Fibroblast of peridontal ligament (primary cell): ENCODE results near the gene DDX55.

Experiments used
- DNase-seq: peaks from one replicate; pipeline ENCODE4 v3.0.0-alpha.2; 2010; ENCODE audit errors: extremely low read depth

Gene DDX55

DNA sequence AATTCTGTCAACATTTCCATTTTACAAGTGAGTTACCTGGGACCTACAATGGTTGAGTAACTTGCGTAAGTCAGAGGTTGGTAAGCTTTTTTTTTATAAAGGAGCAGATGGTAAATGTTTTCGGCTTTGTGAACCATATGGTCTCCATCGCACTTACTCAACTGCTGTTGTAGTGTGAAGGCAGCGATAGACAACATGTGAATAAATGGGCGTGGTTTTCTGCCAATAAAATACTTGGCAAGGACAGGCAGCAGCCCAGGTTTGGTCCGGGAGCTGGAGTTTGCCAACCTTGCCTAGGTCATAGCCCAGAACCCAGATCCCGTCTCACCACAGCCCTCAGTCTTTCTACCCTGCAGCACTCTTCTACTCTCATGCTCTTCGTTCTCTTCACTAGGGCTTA lies 6.3 kb downstream of the DDX55 start:
- no peak for DNase-seq

DNA sequence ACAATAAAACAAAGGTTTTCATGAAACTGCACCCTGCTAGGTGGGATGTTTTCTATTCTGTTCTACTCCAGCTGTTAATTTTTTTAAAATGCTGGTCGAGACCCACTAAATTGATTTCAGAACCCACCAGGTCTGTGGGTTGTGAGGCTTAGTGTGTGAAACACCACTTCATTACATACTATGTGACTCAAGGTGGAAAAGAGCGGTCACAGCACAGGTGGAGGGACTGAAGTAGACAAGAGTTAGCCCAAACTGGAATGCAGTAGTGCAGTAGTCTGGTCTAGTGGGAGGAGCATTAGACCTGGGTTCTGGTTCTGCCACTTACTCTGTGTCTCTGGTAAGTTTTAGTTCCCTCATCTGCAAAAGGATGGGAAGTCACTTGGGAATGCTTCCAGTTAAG lies 12.2 kb downstream of the DDX55 start:
- DNase-seq = no peak

DNA sequence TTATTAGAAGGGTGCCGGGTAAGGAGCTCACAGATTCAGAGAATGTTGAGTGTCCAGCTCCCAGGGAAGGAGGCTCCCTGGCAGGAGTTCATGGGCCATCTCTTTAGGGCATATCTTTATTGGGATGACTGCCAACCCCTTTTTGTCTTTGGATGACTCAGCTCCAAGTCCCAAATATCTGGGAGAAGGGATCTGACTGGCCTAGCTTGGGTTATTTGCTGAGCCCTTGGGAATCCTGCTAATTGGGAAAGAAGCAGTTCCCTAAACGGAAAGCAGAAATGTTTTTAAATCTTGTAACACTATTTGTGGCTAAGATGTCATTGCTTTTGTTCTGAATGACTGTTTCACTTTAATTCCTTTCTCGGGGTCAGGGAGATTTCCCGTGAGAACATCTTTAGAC lies 12.6 kb downstream of the DDX55 start:
- DNase-seq = peak; percentile 85

DNA sequence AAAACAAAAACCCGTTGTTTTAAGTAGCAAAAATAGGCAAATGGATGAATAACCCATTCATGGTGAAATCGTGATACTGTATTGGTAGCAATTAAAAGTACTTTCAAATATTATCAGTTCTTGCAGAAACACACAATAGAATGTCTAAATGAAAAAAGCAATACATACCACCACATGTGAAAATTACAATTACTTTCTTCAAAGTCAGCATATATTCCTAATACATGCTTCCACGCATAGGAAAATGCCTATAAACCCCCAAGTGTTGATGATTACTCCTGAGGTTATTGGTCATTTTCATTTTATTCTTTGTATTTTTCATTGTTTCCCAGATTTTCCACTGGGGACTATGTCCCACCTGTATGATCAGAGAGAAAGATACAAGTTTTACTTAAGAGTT lies 15.2 kb downstream of the DDX55 start:
- DNase-seq = no peak

DNA sequence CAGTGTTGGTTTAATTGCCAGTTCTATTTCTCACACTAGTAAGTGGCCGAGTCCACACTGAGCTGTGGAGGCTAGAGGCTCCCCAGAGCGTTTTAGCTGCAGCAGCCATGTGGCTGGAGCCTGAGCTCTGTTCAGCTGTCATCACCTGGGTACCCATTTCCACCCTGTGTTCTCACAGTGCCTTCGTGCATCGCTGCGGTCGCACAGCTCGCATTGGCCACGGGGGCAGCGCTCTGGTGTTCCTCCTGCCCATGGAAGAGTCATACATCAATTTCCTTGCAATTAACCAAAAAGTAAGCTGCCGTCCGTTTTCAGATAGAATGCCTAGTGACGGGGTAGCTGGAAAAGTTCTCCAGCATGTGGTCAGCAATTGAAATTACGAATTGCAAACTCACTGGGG lies 15.7 kb downstream of the DDX55 start:
- DNase-seq = no peak

DNA sequence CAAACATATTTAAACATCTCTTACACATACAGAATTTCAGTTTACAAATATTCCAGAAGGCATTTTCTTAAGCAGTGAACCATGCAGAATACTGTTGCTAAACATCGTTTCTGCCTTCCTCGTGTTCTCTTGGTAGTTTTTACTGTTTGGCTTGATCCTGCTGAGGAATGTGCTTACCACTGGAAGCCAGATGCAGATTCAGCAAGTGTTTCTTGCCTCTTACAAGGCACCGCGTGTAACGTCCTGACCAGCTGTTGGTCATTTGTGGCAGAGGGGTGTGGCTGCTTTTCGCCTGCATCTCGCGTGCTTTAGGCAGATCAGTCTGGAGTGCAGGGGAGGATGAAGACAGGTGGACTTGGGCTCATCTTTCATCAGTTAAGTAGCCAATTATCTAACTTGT lies 19.2 kb downstream of the DDX55 start:
- peak; percentile 69 for DNase-seq

DNA sequence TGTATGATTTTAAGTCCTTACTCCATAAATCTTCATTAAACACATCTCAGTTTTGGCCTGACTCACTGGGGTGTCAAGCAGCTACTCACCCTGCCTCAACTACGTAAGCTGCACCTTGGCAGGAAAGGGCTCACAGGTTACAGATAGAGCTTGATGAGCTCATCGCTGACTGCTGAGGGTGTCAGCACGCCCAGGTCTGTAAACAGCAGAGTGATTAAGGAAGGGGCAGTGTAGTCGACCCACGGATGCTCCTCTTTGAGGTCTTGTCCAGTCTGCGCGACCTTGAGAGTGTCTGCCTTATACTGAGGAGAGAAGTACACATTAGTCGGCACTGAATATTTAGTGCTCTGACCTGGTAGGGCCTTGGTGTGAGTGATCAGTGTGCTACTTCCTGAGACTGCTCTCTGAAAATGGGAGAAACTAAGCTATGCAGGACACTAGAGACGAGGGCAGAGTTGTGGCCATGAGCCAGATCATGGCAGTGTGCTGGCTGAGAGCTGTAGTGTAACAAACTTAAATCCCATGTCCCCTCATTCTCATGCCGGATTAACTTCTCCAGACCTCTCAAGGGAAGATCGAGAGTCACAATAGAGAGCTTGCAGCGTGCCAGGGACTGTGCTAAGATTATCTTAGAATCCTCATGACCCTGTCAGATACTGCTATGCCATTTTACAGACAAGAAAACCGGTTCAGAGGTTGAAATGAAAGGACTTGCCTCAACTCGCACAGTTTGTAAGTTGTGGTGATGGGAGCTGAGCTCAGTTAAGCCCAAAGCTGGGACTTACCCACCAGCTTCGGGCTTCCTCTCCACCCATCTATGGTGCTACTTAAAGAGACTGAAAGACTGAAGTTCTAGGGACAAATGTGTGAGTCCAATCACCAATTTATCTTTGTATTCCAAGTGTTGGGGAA lies 20.0 kb downstream of the DDX55 start:
- no peak for DNase-seq

DNA sequence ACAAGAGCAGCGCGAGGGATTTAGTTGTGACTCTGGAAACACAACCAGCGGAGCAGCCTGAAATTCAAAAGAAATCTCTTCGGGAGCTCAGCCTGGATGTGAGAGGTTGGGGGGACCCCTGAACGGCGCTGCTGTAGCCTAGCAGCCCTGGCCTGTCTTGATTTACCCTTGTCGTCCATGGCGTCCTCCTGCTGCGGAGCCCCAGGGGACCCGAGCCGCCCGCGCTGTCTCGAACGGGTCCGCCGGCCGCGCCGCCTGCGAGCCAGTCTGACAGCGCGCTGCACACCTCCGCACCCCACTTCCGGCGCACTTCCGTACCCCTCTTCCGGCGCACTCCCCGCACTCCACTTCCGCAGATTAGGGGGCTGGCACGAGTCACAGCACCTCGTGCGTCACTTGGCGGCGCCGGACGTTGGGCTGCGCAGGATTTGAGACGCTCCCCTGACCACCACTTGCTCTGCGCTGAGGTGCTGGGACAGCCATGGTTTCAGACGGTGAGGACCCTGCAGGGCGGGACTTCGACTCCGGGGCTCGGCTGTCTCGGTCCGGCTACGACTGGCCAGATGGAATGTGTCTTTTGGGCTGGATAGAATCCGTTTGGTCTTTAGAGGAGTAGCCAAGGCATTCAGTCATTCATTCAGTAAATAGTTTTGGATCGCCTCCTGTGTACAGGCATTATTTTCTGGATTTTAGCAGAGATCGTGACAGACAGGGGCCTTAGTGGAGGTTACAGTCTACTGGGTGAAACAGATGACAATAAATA lies 31.7 kb downstream of the DDX55 start, which contains the start of the genes EIF2B1 and GTF2H3:
Gene EIF2B1 (minus strand): TSS at position 308 of the 763 bp plus-strand sequence. CDS start 129 bp downstream, at position 179.
Gene GTF2H3 (plus strand): TSS at position 451 of the 763 bp plus-strand sequence. CDS start 31 bp downstream, at position 482.
- DNase-seq = peak; percentile 93

DNA sequence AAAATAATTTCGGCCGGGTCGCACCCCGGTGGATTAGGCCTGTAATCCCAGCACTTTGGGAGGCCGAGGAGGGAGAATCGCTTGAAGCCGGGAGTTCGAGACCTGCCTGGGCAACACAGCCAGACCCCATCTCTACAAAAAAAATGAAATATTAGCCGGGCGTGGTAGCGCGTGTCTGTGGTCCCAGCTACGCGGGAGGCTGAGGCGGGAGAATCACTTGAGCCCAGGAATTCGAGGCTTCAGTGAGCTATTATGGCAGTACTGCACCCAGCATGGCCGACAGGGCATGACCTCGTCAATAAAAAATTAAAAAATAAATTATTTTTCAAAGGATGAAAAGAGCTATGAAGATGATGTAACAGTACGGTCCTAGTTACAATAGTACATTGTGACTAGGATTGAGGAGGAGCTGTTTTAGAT lies 32.3 kb downstream of the DDX55 start:
- no peak for DNase-seq

DNA sequence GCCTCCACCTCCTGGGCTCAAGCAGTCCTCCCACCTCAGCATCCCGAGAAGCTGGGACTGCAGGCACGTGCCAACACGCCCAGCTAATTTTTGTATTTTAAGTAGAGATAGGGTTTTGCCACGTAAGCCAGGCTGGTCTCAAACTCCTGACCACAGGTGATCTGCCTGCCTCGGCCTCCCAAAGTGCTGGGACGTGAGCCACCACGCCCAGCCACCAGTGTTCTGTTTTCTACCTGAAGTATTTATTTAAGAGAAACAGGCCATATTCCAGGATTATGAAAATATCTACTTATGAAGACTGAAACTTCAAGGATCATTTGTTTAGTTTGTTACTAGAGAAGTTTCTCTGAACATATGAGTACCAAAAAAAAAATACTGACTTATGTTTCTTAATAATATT lies 42.0 kb downstream of the DDX55 start:
- no peak for DNase-seq

DNA sequence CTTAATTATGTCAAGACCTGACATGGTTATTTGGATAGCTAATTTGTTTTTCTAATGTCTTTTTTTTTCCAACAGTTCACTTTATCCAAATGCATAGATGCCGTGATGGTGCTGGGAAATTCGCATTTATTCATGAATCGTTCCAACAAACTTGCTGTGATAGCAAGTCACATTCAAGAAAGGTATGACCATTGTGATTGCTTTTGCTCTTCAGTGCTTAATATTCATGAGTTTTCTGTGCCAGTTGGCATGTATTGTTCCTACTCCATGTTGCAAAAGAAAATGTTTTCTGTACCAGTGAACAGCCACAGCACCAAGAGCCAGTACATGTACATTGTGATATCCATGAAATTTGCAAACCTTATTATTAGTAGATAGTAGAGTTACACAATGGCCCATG lies 43.5 kb downstream of the DDX55 start:
- no peak for DNase-seq

DNA sequence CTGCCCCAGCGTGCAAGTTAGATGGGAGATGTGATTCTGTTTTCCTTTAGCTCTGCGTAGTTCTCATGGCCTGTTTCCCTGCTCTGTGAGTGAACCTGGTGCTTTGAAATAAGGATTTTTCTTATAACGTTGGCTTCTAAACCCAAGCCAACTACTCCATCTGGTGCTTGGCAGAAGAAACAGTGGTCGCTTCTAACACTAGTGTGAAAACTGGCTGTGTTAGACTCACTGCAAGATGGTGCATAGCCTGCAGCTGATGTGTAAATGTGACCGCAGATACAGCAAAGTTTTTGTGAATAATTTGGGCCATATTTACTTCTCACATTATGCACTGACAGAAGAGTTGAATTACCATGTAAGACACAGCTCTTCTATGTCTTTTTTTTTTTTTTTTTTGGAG lies 44.0 kb downstream of the DDX55 start:
- DNase-seq = no peak

DNA sequence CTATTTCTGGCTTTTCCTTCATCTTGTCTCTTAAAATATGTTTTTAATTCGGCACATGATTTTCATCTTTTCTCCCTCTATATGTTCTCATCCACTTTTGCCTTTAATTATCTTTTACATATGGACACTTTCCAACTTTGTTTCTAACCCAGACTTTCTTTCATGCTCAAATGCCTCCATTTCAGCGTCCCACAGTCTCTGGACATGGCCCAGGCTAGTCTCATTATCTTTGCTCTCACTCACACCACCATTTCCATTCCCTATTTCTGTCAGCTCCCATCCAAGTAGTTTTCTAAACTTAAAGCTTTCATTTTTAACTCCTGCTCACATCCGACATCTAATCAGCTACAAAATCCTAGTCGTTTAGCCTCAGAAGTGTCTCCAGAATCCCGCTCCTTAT lies 46.5 kb downstream of the DDX55 start:
- no peak for DNase-seq

DNA sequence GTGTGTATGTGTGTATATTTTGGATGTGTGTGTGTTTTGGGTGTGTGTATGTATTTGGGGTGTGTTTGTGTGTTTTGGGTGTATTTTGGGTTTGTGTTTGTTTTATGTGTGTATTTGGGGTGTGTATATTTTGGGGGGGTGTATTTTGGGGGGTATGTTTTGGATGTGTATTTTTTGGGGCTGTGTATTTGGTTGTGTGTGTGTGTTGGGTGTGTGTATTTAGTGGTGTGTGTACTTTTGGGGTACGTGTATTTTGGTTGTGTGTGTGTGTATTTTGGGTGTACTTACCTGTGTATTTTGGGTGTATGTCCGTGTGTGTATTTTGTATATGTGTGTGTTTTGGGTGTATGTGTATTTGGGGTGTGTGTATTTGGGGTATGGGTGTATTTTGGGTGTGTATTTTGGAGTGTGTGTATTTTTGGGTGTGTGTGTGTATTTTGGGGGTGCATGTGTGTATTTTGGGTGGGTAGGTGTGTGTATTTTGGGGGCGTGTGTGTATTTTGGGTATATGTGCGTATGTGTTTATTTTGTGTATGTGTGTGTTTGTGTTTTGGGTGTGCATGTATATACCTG lies 52.3 kb downstream of the DDX55 start:
- DNase-seq = no peak

DNA sequence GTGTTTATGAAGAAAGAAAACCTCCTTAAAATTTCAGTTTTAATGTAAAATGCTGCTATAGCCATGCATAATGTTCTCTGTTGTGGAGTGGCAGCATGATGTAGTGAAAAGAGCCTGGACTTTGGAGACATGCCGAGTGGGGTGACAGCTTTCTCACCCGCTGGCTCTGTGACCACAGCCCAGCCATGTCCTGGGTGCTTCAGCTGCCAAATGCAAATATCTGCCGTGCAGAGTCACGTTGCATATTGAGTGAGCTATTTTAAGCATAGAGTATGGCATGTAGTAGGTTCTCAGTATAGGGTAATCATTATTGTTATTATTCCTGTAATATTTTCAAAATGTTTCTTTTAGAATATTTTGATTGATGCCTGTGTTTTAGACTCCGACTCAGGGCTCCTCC lies 53.5 kb downstream of the DDX55 start:
- DNase-seq = no peak

DNA sequence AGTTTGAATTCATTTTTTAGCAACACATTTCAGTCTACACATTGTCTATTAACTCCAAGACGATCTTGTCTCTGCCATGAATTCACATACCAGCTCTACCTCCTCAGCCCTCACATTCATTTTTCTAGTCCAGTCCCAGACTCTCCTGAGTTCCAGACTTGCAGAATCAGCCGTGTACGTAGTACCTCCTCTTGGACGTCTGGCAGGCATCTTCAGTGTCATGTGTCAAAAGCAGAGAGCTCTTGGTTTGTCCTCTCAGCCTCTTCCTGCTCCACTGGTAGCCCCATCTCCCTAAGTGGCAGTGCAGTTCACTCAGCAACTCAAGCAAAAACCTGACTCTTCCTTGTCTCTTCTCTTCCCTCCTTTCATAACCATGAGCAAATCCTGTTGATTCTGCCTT lies 54.5 kb downstream of the DDX55 start:
- DNase-seq = no peak

DNA sequence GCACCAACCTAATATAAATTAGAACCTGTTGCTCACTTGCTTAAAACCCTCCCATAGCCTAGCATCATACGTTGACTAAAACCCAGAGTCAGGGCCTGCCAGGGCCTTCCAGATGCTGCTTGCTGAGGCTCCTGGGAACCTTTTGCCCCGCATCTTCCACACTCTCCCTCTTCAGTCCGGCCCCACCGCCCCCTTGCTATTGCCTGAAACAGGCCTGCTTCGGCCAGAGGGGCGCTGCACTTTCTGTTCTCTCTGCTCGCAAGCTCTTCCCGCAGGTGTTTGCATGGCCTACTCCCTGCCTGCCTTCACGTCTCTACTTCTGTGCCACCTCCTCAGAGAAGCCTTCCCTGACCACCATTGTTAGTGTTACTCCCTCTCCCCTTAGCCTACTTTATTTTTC lies 55.3 kb downstream of the DDX55 start:
- no peak for DNase-seq

DNA sequence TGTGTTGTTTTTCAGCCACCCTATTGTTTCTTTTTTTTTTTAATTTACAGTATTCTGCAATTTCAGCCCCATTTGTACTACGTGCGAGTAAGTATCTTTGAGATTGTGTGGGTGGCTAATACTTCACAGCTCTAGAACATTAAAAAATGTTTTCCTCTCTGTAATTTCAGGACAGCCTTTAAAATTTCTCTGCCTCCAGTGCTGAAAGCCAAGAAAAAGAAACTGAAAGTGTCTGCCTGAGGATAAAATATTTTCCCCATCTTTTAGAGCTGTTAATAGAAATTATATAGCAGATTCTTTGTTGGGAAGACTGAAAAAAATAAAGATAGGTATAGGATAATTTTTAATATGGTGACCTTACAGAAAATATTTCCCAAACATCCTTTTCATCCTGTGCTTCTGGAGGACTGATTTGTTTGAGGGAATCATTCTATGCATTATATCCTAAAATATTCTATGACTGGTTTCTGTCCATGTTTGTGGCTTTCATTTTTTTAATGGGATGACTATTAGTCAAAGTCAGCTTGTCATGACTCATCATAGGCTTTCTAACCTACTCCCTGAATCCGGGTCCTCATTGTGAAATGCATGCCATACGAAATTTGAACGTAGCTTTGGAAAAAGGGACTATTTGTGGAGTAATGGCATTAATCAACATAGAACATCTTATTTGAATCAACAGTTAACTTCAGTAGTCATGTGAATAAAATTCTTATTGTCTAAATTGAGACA lies 58.3 kb downstream of the DDX55 start:
- peak; percentile 93 for DNase-seq

DNA sequence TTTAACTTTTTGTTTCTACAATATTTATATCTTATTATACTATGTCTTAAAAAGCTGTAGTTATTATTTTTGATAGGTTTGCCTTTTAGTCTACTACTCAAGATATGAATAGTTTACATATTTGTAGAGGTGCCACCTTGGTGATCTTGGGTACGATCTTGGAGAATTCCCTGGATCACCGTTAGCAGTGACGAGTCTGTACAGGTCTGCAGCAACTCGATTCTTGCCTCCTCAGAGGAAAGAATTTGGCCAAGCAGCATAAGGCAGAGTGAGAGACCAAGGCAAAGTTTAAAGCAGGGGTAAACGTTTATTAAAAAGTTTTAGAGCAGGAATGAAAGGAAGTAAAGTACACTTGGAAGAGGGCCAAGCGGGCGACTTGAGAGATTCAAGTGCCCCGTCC lies 65.9 kb downstream of the DDX55 start:
- DNase-seq = no peak
